ENCODE results near the gene GTPBP10. TPM values are rescaled to one million over a fixed set of nuclear protein-coding genes. Genes with fewer than 3 reads are reported as not detected.

The GTPBP10 gene
- total and polyA plus RNA-seq, 9 of the 15 experiments (the other 6 are each of a cell fraction or from before 2014, with no cell fraction given), result 34.6 to 89.8 (median 76.4) TPM

- Histone ChIP-seq H3K9ac (ENCODE audit: insufficient read depth in 1 of 2, low read depth in 2 of 2, low read length in 2 of 2) (no peak overlapping the region), H3K79me2 (ENCODE audit: control insufficient read depth, insufficient read depth, low read length) (no peaks in the 10 kb centered on the region), H4K20me1 (replicated peaks; ENCODE audit: control insufficient read depth, insufficient read depth, low read length) (no peaks in the 10 kb centered on the region), H3K9me1 (ENCODE audit: control insufficient read depth, insufficient read depth, low read length) (no peaks in the 10 kb centered on the region), H3K27me3 (ENCODE audit: control insufficient read depth in 2 of 2, insufficient read depth in 2 of 2, low read length in 2 of 2) (peaks cover 7 to 20% of the 10 kb centered on the region in 2 experiments; a peak in 4 of 5 replicates), H3K27ac (ENCODE audit: extremely low read depth, low read depth, low read length) (no peak overlapping the region), H3K4me1 (replicated peaks in 1 of 2; ENCODE audit: control insufficient read depth in 2 of 2, insufficient read depth in 2 of 2, low read length in 2 of 2) (peaks cover 0 to 8% of the 10 kb centered on the region in 2 experiments; a peak in 1 of 5 replicates), H3K36me3 (ENCODE audit: control insufficient read depth, insufficient read depth, low read length) (no peaks in the 10 kb centered on the region), H3K9me3 (replicated peaks; ENCODE audit: control insufficient read depth, insufficient read depth, low read depth, low read length) (no peaks in the 10 kb centered on the region), H2AFZ (ENCODE audit: low read depth, low read length) (no peak overlapping the region), H3K4me2 (ENCODE audit: insufficient read depth, low read length) (no peak overlapping the region), H3K4me3 (no peak overlapping the region)
- intact Hi-C loops (cut with micrococcal nuclease), result no loop called here
- WGBS (ENCODE audit: insufficient coverage, low coverage, missing lambda C conversion rate), result 5% methylated on average over 7 of the region's 7 CpGs
- in situ Hi-C loops (cut with MboI), result no loop called here
- ChIA-PET POLR2A (no interaction called here), CTCF (ENCODE audit: low intra/inter-chr PET ratio) (no interaction called here)
- ATAC-seq, result no peak
- DNase-seq (ENCODE audit: extremely low read depth in 1 of 4, low spot score in 3 of 4), result no peak
- BruUV-seq (replicated peaks), result no TSS peak
- no peak for FAIRE-seq
- TF ChIP-seq KDM4B (IDR thresholded peaks at IDR 0.05; ENCODE audit: borderline replicate concordance in 2 of 2, low read depth in 1 of 2), result no peak
- no peak for TF ChIP-seq STAG1 (CRISPR knock-in tag; IDR thresholded peaks at IDR 0.05; ENCODE audit: borderline replicate concordance)
- no peak for TF ChIP-seq BCOR (IDR thresholded peaks at IDR 0.05)
- TF ChIP-seq, protein P1, sequence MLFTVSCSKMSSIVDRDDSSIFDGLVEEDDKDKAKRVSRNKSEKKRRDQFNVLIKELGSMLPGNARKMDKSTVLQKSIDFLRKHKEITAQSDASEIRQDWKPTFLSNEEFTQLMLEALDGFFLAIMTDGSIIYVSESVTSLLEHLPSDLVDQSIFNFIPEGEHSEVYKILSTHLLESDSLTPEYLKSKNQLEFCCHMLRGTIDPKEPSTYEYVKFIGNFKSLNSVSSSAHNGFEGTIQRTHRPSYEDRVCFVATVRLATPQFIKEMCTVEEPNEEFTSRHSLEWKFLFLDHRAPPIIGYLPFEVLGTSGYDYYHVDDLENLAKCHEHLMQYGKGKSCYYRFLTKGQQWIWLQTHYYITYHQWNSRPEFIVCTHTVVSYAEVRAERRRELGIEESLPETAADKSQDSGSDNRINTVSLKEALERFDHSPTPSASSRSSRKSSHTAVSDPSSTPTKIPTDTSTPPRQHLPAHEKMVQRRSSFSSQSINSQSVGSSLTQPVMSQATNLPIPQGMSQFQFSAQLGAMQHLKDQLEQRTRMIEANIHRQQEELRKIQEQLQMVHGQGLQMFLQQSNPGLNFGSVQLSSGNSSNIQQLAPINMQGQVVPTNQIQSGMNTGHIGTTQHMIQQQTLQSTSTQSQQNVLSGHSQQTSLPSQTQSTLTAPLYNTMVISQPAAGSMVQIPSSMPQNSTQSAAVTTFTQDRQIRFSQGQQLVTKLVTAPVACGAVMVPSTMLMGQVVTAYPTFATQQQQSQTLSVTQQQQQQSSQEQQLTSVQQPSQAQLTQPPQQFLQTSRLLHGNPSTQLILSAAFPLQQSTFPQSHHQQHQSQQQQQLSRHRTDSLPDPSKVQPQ (CRISPR knock-in tag; IDR thresholded peaks at IDR 0.05; ENCODE audit: borderline replicate concordance), result no peak
- TF ChIP-seq ZNF639 (CRISPR knock-in tag; conservative IDR thresholded peaks at IDR 0.05 in 1 of 2, IDR thresholded peaks at IDR 0.05 in 1 of 2), result no peak
- TF ChIP-seq ZNF79 (CRISPR knock-in tag; IDR thresholded peaks at IDR 0.05; ENCODE audit: low read depth), result no peak
- no peak for TF ChIP-seq ZBTB40 (IDR thresholded peaks at IDR 0.05)
- no peak for TF ChIP-seq ZBTB40 (CRISPR knock-in tag; IDR thresholded peaks at IDR 0.05)
- no peak for TF ChIP-seq ZNF133 (CRISPR knock-in tag; IDR thresholded peaks at IDR 0.05)
- TF ChIP-seq EHMT2 (IDR thresholded peaks at IDR 0.05), result no peak
Observed at GRCh38 chr7:90320014-90320413, 26.5 kb upstream of the GTPBP10 start.
